ENCODE data around the gene LARP7.
A peak's percentile ranks its signal among the peaks of the same experiment; 100 is the strongest.
"Not testable (repeated sequence)": the region's sequence is repeated elsewhere in the genome, so short reads cannot be mapped to it uniquely, and the experiment has no call there.

LARP7 gene

DNA sequence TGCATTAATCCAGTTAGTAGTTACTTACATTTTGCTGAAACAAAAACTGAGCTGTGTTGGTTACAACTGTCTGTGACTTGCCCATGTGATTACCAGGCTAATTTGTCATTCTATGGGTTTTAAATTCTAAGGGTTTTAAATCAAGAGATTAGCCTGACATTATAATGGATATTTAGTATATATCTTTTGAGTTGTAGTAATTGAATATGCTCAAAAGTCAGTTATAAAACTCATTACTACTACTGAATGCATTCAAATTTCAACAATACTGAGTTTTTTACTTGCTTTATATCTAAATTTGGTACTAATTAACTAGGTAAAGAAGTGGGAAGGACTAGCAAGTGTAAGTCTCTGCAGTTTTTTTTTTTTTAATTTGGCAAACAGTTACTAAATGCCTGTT, 14.7 kb downstream of the LARP7 start:
- DNase-seq = no peak

DNA sequence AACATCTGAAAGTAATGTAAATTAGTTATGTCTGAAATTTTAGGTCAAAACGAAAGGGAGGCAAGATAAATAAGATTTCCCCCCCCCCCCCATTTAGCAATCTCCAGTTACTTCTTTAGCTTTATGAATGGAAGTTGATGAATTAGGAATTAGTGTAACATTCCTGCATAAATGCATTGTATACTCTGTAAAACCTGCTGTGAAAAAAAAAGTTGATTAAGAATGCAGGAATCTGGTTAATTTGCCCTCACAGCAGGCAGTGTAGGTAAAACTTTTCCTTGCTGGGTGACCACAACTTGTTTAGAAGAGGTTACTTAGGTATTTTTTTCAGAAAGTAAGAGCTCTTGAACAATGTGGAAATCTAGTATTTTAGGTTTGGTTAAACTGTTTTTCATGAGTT, 15.3 kb downstream of the LARP7 start:
- no peak for DNase-seq

DNA sequence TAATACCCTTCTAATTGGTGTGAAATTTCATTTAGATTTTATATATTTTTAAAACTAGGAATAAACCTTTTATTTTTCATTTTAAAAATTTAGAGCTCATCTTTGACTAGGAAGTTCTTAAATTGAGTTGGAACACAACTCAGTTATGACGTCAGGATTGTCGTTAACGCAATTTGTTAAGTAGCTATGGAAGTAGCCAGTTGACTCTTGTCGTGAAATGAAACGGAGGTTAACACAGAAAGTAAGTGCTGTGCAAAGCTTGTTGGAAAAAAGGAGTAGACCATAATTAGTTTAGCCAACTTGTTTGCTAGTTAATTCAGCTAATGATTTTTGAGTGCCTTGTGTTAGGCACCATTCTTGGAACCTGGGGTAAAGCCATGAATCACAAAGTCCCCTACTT, 18.3 kb downstream of the LARP7 start:
- no peak for DNase-seq

DNA sequence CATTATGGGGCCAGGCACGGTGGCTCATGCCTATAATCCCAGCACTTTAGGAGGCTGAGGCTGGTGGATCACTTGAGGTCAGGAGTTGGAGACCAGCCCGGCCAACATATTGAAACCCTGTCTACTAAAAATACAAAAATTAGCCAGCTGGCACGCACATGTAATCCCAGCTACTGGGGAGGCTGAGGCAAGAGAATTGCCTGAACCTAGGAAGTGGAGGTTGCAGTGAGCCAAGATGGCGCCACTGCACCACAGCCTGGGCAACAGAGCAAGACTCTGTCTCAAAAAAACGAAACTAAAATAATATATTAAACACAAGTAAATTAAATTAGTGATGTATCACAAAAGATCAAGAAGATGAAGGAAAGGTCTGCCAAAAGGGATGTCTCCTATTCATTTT, 19.2 kb downstream of the LARP7 start:
- not testable (repeated sequence) for DNase-seq

DNA sequence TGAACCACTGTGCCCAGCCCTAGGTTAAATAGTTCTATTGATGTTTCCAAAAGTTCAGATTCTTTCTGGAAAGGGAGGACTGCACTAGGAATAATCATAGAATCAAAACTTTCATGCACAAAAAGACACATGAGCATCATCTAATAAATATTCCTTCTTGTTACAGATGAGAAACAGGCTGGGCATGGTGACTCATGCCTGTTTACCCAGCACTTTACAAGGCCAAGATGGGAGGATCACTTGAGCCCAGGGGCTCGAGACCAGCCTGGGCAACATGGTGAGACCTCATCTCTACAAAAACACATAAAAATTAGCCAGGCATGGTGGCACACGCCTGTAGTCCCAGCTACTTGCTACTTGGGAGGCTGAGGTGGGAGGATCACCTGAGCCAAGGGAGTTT, 27.7 kb downstream of the LARP7 start:
- DNase-seq = no peak

DNA sequence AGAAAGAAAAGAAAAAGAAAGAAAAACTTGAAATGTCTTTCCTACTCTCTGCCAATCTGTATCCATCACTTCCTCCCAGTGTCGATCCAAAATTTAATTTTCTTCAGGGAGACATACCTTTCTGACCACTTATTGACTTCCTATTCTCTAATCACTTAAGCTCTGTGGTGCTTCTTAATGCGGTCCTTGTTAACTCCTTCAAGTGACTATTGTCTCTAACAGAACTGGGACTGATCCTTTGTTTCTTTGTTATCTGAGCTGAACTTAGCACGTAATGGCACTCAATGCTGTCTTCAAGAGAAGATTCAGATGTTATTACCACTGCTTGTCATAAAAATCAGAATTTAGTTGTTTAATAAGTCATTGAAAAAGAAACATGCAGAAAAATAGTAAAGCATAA, 31.2 kb downstream of the LARP7 start:
- no peak for DNase-seq

DNA sequence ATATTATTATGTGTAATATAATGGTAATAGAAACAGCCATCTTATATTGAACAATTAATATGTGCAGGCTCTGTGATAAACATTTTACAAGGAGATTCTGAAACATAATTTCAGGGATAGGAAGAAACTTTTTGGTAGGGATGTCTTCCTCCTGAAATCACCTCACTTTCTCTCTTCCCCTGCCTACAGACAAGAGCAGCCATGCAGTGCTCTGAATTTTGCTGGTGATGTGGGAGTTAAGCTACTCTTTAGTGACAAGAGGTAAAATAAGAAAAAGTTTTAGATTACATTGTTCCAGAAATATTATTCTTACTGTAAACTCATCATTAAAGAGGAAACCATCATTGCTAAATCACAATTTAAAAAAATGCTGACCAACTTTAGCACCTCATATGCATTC, 36.1 kb downstream of the LARP7 start:
- no peak for DNase-seq

DNA sequence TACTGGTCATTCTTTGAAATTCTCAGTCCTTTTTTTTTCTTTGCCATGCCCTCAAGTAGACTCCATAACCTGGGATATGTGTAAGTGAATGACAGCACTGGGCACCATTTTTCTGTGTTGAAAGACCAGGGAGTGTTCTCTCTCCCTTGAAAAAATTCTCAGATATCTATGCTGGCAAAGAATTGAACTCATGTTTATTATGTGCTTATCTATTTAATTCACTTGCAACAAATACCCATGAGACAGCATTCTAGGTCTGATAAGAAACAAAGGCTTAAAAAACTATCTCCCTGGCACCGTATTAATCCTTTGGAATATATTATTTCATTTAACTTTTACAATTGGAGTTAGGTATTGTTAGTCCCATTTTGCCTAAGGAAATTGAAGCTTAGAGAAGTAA, 36.7 kb downstream of the LARP7 start:
- no peak for DNase-seq

DNA sequence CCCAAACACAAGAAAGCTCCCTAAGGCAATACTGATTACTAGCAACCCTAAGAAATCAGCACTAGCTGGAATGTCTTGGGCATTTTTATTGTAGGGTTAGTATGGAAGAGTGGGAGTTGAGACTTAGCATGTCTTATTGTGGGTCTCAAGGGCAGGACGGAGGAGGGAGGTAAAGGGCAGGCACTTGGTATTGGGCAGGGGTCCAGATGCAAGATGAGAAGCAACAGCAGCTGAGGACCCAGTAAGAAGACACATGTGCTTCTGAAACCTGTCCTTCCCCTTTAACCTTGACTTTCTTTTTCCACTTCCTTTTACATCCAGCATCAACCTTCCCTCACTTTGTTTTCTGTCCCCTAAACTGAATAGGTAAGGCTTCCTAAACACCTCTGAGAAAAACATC, 37.4 kb downstream of the LARP7 start:
- no peak for DNase-seq

DNA sequence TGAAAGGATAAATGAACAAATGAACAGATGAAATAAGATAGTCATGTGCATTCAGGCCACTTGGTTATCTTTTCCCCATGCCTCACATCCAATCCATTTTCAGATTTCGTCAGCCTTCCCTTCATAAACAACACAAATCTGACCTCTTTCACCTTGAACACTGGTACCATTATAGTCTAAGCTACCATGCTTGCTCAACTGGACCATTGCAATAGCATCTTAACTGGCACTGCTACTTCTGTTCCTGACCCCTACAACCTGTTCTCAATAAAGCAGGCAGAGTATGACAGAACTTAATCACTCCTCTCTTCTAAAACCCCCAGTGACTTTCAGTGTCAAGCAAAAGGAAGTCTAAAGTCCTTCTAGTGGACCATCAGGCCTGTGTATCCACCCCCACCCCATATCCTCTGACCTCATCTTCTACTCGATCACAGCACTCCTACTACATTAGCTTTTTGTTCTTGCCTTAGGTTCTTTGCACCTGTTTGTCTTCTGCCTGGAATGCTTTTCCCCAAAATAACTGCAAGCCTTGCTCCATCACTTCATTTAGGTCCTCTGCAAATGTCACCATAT, 40.7 kb downstream of the LARP7 start:
- no peak for DNase-seq

DNA sequence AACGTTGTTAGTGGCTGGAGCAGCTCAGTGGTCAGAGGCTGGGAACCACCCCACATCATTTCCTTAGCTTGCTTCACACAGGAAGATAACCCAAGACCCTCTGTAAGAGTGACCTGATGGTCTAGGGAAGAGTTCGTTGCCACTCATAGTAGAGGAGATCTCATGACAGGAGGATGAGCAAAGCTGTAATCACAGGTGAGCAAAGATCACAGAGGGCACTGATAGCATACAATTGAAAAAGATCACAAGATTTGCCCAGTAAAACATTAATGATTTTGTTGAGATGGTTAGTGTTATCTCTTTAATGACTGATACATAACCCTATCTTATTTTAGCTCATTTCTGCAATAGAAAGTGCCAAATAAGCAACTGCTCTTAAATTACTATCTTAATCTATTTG, 44.1 kb downstream of the LARP7 start:
- DNase-seq = no peak

DNA sequence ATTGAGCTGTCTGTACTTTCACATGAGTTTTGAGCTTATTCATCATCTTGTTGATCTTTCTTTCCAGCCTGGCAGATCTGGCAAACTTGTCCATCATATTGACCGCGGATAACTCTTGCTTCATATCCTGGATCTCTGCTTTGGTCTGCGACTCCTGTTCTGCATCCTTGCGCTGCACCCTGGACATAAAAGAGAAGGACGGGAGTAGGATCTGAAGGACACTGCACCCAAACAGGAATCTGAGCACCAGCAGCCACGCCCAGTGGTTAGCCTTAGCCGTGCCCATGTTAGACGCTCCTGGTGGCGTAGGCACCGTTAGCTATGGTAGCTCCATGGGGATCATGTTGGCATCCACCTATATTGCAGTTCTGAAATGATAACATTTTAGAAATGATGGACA, 56.6 kb downstream of the LARP7 start:
- DNase-seq = no peak

DNA sequence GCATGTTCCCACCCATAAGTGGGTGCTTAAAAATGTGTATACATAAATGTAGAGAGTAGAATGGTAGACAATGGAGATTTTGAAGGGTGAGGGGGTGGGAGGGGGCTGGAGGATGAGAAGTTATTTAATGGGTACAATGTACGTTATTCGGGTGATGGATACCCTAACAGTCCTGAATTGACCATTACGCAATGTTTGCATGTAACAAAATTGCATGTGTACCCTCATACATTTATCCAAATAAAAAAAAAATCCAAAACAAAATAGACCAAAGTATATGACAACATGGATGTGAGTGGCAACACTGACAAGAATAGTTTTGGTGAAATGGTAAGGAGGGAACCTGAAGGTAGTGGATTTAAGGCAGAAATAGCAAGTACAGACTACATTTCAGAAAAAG, 63.7 kb downstream of the LARP7 start:
- no peak for DNase-seq

DNA sequence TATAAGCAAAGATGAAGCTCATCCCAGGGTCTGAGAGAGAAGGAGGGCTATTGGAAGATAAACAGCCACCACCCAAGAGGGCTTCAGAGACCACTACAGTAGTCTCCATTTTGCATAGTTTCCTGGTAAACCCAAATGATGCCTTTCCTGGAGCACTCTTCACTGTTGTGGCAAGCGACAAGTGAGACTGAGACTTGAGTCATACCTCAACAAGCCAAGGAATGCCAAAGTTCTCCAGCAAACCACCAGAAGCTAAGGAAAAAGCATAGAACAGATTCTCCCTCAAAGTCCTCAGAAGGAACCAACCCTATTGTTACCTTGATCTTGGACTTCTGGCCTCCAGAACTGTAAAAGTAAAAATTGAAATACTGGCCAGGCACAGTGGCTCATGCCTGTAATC, 65.9 kb downstream of the LARP7 start:
- DNase-seq = no peak

DNA sequence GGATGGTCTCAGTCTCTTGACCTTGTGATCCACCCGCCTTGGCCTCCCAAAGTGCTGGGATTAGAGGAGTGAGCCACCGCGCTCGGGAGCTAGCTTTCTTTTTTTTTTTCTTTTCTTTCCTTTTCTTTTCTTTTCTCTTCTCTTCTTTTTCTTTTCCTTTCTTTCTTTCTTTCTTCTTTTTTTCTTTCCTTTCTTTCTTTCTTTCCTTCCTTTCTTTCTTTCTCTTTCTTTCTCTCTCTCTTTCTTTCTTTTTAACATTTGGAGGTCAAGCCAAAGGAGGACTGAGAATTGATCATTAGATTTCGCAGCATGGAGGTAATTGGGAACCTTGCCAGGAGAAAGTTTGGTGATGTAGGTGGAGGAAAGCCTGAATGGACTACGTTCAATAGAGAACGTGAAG, 67.4 kb downstream of the LARP7 start:
- DNase-seq = no peak

DNA sequence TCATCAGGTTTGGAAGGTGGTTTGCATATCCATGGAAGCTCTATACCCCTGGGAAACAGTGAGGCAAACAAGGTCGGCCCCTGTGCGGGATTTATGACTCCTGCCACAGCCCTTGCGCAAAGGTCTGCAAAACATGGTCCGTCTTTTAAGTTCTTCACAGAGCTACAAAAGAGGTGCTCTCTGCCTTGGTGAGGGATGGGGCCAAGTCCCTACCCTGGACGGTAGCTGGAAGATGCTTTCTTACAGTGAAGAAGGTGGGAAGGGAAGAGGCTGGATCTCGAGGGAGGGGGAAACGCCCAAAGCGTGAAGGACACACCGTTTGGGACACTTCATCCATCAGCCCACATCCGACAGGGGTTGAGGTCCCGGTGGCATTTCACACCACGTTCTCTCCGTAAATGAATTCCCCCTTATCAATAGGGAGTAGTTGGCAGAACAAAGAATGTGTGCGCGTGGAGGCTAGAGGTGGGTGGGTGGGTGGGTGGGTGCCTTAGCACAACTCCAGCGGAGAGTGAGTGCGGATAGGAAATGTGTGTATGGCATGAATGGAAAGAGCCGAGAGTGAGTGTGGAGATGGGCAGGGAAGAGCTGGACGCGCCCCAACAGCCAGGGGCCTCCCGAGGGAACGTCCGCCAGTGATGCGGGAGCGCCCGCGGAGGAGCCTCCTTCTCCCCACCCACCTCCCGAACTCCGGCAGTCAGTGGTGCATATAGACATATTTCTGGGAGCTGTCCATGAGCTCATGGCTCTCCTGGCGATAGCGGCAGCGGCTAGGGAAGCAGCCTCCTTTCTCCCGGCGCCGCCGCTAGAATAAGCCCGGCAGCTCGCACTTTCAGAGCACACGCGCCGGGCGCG, 68.3 kb downstream of the LARP7 start:
- peak; percentile 7 for DNase-seq

DNA sequence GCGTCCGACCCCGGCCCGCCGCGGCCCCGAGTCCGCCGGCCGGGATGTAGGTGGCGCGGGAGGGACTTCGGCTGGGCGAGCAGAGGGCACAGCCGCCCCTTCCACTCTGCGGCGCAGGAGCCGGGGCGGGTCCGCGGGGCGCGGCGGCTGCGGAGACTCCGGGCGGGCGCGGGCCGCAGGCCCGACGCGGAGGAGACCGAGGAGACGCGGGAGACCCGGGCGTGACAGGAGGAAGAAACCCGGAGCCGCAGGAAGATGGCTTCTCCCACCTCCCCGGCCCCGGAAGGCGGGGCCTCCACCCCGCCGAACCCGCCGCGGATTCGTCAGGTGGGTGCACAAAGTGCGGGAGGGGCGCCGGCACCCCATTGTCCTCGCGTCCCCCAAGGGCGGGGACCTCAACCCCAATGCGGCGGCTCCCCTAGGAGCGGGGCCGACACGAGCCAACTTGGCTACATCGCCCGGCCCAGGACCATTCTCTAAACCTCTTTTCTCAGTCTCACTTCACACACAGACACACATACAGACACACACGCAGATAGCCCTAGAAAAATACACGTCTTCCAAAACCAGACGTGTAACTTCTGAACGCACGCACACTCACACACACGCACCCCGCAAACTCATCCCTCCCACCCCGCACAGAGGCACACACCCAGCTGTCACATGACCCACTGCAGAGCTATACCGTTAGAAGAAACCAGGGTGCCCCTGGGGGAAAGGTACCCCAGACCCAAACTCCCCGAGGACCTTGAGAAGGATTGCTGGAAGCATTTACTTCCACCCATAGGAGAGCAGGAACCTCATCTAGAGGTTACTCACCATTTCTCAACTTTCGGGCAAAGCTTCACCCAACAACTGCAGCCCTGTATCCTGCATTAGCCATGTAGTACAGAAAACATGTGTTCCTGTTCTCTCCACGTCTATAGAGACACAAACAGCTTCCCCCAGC, 69.2 kb downstream of the LARP7 start:
- DNase-seq = peak; percentile 16

DNA sequence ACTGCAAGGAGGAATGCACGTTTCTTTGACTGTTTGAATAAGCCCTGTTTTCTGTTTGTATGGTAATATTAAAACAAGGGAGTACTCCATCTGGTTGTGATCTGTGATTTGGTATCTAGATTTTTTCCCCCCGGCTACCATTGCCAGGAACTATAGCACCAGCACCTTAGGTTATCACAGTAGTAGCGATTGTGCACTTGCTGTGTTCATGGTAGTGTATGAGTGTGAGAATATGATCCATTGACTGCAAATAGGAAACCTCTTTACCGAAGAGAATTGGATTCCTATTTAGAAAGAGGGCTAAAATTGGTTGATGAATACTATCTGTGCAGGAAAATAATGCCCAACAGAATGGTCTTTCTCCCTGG, 69.9 kb downstream of the LARP7 start:
- peak; percentile 23 for DNase-seq
